CD4-positive, alpha-beta T cell treated with Interleukin-21 for 1 hour (primary cell): Measurements from ENCODE around the gene GPC5.

Experiments
- DNase-seq: peaks from one replicate; pipeline ENCODE4 v3.0.0-alpha.2; 2020

The GPC5 gene

GRCh38 chr13:91596842-91597241, 198.4 kb downstream of the GPC5 start:
- DNase-seq, result no peak

- no peak for DNase-seq
Observed at GRCh38 chr13:91598655-91599054, 200.2 kb downstream of the GPC5 start.

GRCh38 chr13:91601273-91601672, 202.9 kb downstream of the GPC5 start:
- no peak for DNase-seq

- DNase-seq, result no peak
Observed at GRCh38 chr13:91601807-91602206, 203.4 kb downstream of the GPC5 start.

GRCh38 chr13:91609353-91609752, 210.9 kb downstream of the GPC5 start:
- no peak for DNase-seq

- DNase-seq, result no peak
Observed at GRCh38 chr13:91618315-91618714, 219.9 kb downstream of the GPC5 start.

- no peak for DNase-seq
Observed at GRCh38 chr13:91620670-91621141, 222.3 kb downstream of the GPC5 start.

GRCh38 chr13:91621161-91621560, 222.7 kb downstream of the GPC5 start:
- no peak for DNase-seq

- DNase-seq, result no peak
Observed at GRCh38 chr13:91621963-91622362, 223.5 kb downstream of the GPC5 start.

GRCh38 chr13:91622778-91623550, 224.5 kb downstream of the GPC5 start:
- DNase-seq, result no peak

- no peak for DNase-seq
Observed at GRCh38 chr13:91627952-91628739, 229.7 kb downstream of the GPC5 start.

GRCh38 chr13:91630946-91631345, 232.5 kb downstream of the GPC5 start:
- no peak for DNase-seq

- DNase-seq, result no peak
Observed at GRCh38 chr13:91632086-91632485, 233.7 kb downstream of the GPC5 start.

GRCh38 chr13:91639330-91639729, 240.9 kb downstream of the GPC5 start:
- DNase-seq, result no peak

GRCh38 chr13:91643394-91643793, 245.0 kb downstream of the GPC5 start:
- DNase-seq, result no peak

- no peak for DNase-seq
Observed at GRCh38 chr13:91644806-91645205, 246.4 kb downstream of the GPC5 start.

- no peak for DNase-seq
Observed at GRCh38 chr13:91647361-91647990, 249.1 kb downstream of the GPC5 start.

- DNase-seq, result no peak
Observed at GRCh38 chr13:91648012-91648411, 249.6 kb downstream of the GPC5 start.

GRCh38 chr13:91649456-91649855, 251.0 kb downstream of the GPC5 start:
- no peak for DNase-seq

- no peak for DNase-seq
Observed at GRCh38 chr13:91652404-91653301, 254.2 kb downstream of the GPC5 start.

- DNase-seq, result no peak
Observed at GRCh38 chr13:91655731-91656130, 257.3 kb downstream of the GPC5 start.

- no peak for DNase-seq
Observed at GRCh38 chr13:91657283-91657682, 258.9 kb downstream of the GPC5 start.
